Coronary artery (tissue), 2 donors: Measurements from ENCODE around the gene CCT6B.

ENCODE experiments used
- DNase-seq: peaks from one replicate; pipeline ENCODE4 v3.0.0-alpha.2; 2017; ENCODE audit warnings: low spot score
- H3K27ac ChIP-seq, 2 donors: fragments of 200-600 bp; sonication (generic); one replicate each; pipeline ENCODE4 v1.5.1; 2016 to 2019
- H3K4me3 ChIP-seq: fragments of 200-600 bp; sonication (generic); 2 replicates; pipeline ENCODE4 v1.5.1; 2016; ENCODE audit warnings: mild to moderate bottlenecking, moderate library complexity
- TF ChIP-seq, protein P1 (sequence below): fragments of 200-600 bp; sonication (generic); IDR thresholded peaks from one replicate; pipeline ENCODE4 v1.5.1; 2019; ENCODE audit warnings: antibody characterized with exemption

CCT6B gene, protein sequence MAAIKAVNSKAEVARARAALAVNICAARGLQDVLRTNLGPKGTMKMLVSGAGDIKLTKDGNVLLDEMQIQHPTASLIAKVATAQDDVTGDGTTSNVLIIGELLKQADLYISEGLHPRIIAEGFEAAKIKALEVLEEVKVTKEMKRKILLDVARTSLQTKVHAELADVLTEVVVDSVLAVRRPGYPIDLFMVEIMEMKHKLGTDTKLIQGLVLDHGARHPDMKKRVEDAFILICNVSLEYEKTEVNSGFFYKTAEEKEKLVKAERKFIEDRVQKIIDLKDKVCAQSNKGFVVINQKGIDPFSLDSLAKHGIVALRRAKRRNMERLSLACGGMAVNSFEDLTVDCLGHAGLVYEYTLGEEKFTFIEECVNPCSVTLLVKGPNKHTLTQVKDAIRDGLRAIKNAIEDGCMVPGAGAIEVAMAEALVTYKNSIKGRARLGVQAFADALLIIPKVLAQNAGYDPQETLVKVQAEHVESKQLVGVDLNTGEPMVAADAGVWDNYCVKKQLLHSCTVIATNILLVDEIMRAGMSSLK

DNA sequence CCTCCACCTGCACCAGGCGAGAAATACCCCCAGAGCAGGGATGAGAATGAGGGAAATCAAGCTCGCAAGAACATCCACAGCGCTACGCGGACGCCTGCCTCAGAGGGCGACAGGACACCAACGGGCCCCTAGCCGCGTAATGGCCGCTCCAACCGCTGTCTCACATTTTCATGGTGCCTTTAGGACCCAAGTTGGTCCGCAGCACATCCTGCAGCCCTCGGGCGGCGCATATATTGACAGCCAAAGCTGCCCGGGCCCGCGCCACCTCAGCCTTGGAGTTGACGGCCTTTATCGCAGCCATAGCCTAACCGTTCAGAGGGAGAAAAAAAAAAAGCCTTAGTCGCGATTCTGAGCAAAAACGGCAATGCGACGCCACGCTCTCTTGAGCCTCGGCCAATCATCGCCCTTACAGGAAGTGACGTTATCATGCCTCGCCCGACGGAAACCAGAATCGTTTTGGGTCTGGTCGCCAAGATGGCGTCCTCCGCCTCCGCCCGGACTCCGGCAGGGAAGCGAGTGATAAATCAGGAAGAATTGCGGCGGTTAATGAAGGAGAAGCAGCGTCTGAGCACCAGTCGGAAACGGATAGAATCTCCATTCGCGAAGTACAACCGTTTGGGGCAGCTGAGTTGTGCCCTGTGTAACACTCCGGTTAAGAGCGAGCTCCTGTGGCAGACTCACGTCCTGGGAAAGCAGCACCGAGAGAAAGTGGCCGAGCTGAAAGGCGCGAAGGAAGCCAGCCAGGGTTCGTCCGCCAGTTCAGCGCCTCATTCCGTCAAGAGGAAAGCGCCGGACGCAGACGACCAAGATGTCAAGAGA, at the start of gene CCT6B, which contains the start of gene ZNF830:
TSS of gene CCT6B (minus strand) at position 368 of the 819 bp plus-strand sequence. CDS start at position 301, 67 bp downstream.
TSS of gene ZNF830 (plus strand) at position 448 of the 819 bp plus-strand sequence. CDS start at position 475, 27 bp downstream.
- peak within 1 kb of the TSS; percentile 93 for H3K27ac ChIP-seq
- DNase-seq, result peak; percentile 93
- TF ChIP-seq, protein P1, sequence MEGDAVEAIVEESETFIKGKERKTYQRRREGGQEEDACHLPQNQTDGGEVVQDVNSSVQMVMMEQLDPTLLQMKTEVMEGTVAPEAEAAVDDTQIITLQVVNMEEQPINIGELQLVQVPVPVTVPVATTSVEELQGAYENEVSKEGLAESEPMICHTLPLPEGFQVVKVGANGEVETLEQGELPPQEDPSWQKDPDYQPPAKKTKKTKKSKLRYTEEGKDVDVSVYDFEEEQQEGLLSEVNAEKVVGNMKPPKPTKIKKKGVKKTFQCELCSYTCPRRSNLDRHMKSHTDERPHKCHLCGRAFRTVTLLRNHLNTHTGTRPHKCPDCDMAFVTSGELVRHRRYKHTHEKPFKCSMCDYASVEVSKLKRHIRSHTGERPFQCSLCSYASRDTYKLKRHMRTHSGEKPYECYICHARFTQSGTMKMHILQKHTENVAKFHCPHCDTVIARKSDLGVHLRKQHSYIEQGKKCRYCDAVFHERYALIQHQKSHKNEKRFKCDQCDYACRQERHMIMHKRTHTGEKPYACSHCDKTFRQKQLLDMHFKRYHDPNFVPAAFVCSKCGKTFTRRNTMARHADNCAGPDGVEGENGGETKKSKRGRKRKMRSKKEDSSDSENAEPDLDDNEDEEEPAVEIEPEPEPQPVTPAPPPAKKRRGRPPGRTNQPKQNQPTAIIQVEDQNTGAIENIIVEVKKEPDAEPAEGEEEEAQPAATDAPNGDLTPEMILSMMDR, result no peak
- peak within 1 kb of the TSS; percentile 78 for H3K4me3 ChIP-seq

DNA sequence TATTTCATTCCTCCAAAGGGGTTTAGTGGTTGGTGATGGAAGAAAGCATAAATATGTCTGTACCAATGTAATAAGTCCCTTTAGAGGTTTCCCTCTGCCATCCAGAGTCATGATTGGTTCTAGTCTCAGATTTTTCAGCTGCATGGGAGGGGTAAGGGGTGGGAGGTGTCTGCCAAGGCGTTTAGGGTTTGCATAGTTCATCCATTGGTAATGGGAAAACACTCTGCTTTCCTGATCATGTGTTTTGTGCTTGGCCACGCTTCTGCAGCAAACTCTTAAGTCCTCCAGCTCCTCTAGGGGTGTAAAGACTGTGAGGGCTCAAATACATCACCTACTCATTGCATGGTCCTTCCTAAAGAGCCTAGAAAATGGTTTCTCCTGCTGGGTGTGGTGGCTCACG, 48.8 kb upstream of the CCT6B start:
- DNase-seq, result no peak
- TF ChIP-seq, protein P1, result no peak
- Histone ChIP-seq H3K4me3 (no peak overlapping the region), H3K27ac (no peak overlapping the region)

DNA sequence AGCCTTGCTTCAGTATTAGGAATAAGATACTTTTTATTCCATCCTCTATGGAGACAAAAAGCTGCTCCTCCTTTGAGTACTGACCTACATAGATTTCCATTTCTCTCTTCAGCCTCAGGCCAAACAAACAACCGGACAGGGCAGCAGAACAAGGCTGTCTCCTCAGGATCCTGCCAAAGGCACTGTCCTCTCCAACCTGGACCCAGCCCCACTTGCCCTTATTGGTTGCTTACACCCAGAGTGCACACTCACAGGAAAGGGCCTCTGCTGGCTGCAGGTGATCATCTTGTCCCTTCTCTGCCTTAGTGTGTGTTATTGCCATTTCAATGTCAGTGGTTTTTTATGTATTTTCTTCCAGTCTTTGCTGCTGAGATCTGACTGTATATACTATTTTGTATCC, 45.7 kb upstream of the CCT6B start:
- H3K4me3 ChIP-seq, result no peak overlapping the region
- DNase-seq, result no peak
- H3K27ac ChIP-seq, result no peak overlapping the region
- TF ChIP-seq, protein P1, result no peak

DNA sequence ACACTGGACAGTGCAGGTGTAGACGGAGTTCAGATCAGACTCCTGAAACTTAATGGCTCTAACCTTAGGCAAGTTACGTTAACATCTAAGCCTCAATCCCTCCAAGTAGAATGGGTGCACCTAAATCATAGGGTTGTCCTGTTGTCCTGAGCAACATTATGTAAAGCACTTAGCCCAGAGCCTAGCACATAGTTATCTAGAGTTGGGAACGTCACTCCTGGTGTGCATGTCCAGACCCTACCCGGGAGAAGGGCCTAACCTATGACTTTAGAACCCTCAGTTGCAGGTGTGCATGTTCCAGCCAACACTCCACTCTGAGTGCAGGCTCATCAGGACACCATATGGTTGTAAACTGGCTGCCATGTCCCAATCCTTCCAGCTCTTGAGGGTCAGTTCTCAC, 45.1 kb upstream of the CCT6B start:
- Histone ChIP-seq H3K4me3 (no peak overlapping the region), H3K27ac (no peak overlapping the region)
- TF ChIP-seq, protein P1, result no peak
- DNase-seq, result no peak

DNA sequence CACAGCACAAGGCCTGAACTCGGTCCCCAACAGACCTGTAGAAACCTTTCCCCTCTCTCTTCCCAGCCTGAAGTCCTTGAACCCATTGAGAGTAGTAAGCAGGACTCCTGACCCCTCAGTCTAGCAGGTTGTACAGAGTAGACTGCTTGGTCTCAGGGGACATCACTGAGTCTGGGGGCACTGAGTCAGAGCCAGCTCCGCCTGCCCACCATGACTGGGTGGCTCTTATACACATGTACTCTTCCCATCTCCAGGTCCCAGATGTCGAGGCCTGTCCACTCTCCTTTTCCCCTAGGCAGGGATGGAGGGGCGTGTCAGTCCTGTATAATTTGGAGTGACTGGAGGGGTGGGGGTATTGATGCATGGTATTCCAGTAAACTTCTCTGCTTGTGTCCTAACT, 42.5 kb upstream of the CCT6B start:
- no peak overlapping the region for H3K4me3 ChIP-seq
- TF ChIP-seq, protein P1, result no peak
- no peak overlapping the region for H3K27ac ChIP-seq
- no peak for DNase-seq

DNA sequence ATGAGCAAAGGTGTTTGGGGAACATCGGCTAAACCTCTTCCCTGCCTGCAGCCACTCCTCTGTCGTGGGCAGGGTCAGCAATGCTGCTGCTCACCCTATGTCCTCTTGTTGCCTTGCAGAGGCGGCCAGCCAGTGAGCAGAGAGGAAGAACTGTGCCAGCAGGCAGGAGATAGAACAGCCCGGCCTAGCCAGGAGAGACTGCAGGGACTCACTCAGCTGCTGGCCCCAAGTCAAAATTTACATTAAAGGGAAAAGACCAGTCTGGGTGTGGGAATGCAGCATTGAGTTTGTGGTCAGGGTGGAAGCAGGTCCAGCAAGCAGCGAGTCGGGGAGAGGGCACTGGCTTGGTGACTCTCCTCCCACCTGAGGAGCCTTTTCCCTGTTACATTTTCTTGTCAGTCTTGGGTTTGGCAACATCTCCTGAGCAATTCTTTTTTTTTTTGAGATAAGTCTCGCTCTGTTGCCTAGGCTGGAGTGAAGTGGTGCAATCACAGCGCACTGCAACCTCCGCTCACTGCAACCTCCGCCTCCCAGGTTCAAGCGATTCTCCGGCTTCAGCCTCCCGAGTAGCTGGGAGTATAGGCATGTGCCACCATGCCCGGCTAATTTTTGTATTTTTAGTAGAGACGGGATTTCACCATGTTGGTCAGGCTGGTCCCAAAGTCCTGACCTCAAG, 41.8 kb upstream of the CCT6B start:
- no peak overlapping the region for H3K27ac ChIP-seq
- H3K4me3 ChIP-seq, result no peak overlapping the region
- TF ChIP-seq, protein P1, result no peak
- no peak for DNase-seq
